BJ (cell line): Measurements from ENCODE around the gene AKAP6. TPM values are rescaled to one million over a fixed set of nuclear protein-coding genes. Genes with fewer than 3 reads are reported as not detected.

Source experiments
- CTCF ChIA-PET: fragments of 350-600 bp; formaldehyde crosslinking; extraction: SDS; loops from one replicate; lab custom pipeline; 2021; ENCODE audit warnings: antibody characterized with exemption, inconsistent platforms; lab: Yijun Ruan, JAX
- POLR2A ChIA-PET: fragments of 300-600 bp; sonication (Branson Sonifier 250); formaldehyde crosslinking; extraction: SDS; loops from one replicate; lab custom pipeline; 2021; ENCODE audit warnings: antibody characterized with exemption; lab: Charles Lee
- DNase-seq: peaks from one replicate; pipeline ENCODE4 v3.0.0-alpha.2; 2011; ENCODE audit warnings: low read depth
- H3K27me3 ChIP-seq: 2 replicates; pipeline ENCODE4 v1.6.0; 2011; ENCODE audit warnings: low read length; ENCODE audit not compliant: control insufficient read depth, insufficient read depth
- H3K36me3 ChIP-seq: 2 replicates; pipeline ENCODE4 v1.5.1; 2011; ENCODE audit warnings: low read length; ENCODE audit not compliant: control insufficient read depth, insufficient read depth
- H3K4me3 ChIP-seq: 2 replicates; pipeline ENCODE4 v1.5.1; 2011; ENCODE audit warnings: low read depth, mild to moderate bottlenecking, control low read depth, low read length
- CTCF ChIP-seq: IDR thresholded peaks from 2 replicates; pipeline ENCODE4 v1.5.1; 2011; ENCODE audit warnings: low read depth, mild to moderate bottlenecking, control low read depth, inconsistent platforms, low read length, moderate library complexity; ENCODE audit not compliant: insufficient read depth
- polyA plus RNA-seq: library from polyadenylated mRNA; depleted of rRNA; stranded (reverse); fragments of >200 nt; gene quantifications from 2 replicates; pipeline ENCODE4 v1.2.3, GENCODE V29; 2011

The AKAP6 gene
- polyA plus RNA-seq, 1 experiment, result 18.5 TPM

- TF ChIP-seq CTCF, result no peak
- CTCF ChIA-PET, result interaction anchor here (0.5 to 2.0 kb wide), 2 partner anchors 29 to 256 kb away, joined by 3 to 8 read pairs; no protein-coding TSS in a partner anchor
- H3K27me3 ChIP-seq, result no peaks in the 10 kb centered on the region
- H3K36me3 ChIP-seq, result no peaks in the 10 kb centered on the region
- DNase-seq, result peak; percentile 46
- POLR2A ChIA-PET, result no interaction called here
- H3K4me3 ChIP-seq, result no peak overlapping the region
Observed at GRCh38 chr14:32507029-32507984, 178.2 kb downstream of the AKAP6 start.

- ChIA-PET CTCF (interaction anchor here (2.0 kb wide), 2 partner anchors 8 to 30 kb away, joined by 6 to 8 read pairs; no protein-coding TSS in a partner anchor), POLR2A (no interaction called here)
- Histone ChIP-seq H3K27me3 (no peaks in the 10 kb centered on the region), H3K4me3 (no peak overlapping the region), H3K36me3 (no peaks in the 10 kb centered on the region)
- DNase-seq, result no peak
- TF ChIP-seq CTCF, result no peak
Observed at GRCh38 chr14:32508281-32508680, 179.2 kb downstream of the AKAP6 start.

- Histone ChIP-seq H3K36me3 (no peaks in the 10 kb centered on the region), H3K27me3 (no peaks in the 10 kb centered on the region), H3K4me3 (no peak overlapping the region)
- CTCF ChIA-PET, result interaction anchor here (0.6 to 5.6 kb wide), 4 partner anchors 10 to 127 kb away, joined by 3 to 26 read pairs (median 4); no protein-coding TSS in a partner anchor
- DNase-seq, result peak; percentile 88
- POLR2A ChIA-PET, result interaction anchor here (0.6 to 1.0 kb wide), 3 partner anchors 15 to 260 kb away, joined by 3 to 4 read pairs (median 4); no protein-coding TSS in a partner anchor
- no peak for TF ChIP-seq CTCF
Observed at GRCh38 chr14:32509632-32510187, 180.6 kb downstream of the AKAP6 start.

GRCh38 chr14:32510815-32511214 is 181.7 kb downstream of the AKAP6 start:
- CTCF ChIA-PET, result interaction anchor here (0.7 to 5.6 kb wide), 6 partner anchors 29 to 108 kb away, joined by 3 to 26 read pairs (median 4); no protein-coding TSS in a partner anchor
- Histone ChIP-seq H3K27me3 (no peaks in the 10 kb centered on the region), H3K4me3 (no peak overlapping the region), H3K36me3 (no peaks in the 10 kb centered on the region)
- no peak for DNase-seq
- TF ChIP-seq CTCF, result no peak
- POLR2A ChIA-PET, result interaction anchor here (0.6 kb wide), 2 partner anchors 180 to 1194 kb away, joined by 3 to 5 read pairs; no protein-coding TSS in a partner anchor

GRCh38 chr14:32512348-32512747 is 183.2 kb downstream of the AKAP6 start:
- Histone ChIP-seq H3K4me3 (no peak overlapping the region), H3K27me3 (no peaks in the 10 kb centered on the region), H3K36me3 (no peaks in the 10 kb centered on the region)
- DNase-seq, result no peak
- ChIA-PET CTCF (interaction anchor here (1.0 to 5.6 kb wide), 4 partner anchors 15 to 258 kb away, joined by 3 to 26 read pairs (median 6); no protein-coding TSS in a partner anchor), POLR2A (no interaction called here)
- no peak for TF ChIP-seq CTCF
